Thoracic aorta (tissue), 2 donors: ENCODE measurements around the gene ZNF205. TPM values are rescaled to one million over a fixed set of nuclear protein-coding genes. Genes with fewer than 3 reads are reported as not detected.

Experiments used
- ATAC-seq: fragments of 150-250 bp; one replicate; pipeline ENCODE4 v1.8.0; 2017; ENCODE audit warnings: low read depth; ENCODE audit not compliant: insufficient number of reproducible peaks, low FRiP score
- DNase-seq: peaks from one replicate; pipeline ENCODE4 v3.0.0-alpha.2; 2020; ENCODE audit warnings: low spot score
- H3K27ac ChIP-seq, 2 donors: fragments of 200-600 bp; sonication (generic); 1 replicate in 1 of 2; 2 replicates in 1 of 2; pipeline ENCODE4 v1.5.1; 2016; ENCODE audit warnings: mild to moderate bottlenecking in 2 of 2, moderate library complexity in 2 of 2
- H3K27me3 ChIP-seq: fragments of 200-600 bp; sonication (generic); replicated peaks from 2 replicates; pipeline ENCODE4 v1.6.0; 2016; ENCODE audit warnings: mild to moderate bottlenecking; ENCODE audit not compliant: insufficient read depth
- H3K36me3 ChIP-seq: fragments of 200-600 bp; sonication (generic); one replicate; pipeline ENCODE4 v1.5.1; 2016
- H3K4me1 ChIP-seq, 2 donors: fragments of 200-600 bp; sonication (generic); 1 replicate in 1 of 2; 2 replicates in 1 of 2; pipeline versions ENCODE4 v1.5.1 to v1.6.0; 2016; ENCODE audit warnings: low read depth in 2 of 2, mild to moderate bottlenecking in 1 of 2; ENCODE audit not compliant: control insufficient read depth in 1 of 2
- H3K4me3 ChIP-seq: fragments of 200-600 bp; sonication (generic); 2 replicates; pipeline ENCODE4 v1.5.1; 2016; ENCODE audit warnings: mild to moderate bottlenecking
- H3K9me3 ChIP-seq: fragments of 200-600 bp; sonication (generic); 2 replicates; pipeline ENCODE4 v1.5.1; 2016
- total RNA-seq, 2 donors: library from RNA; depleted of rRNA; stranded (reverse); fragments of >200 nt; gene quantifications; one replicate each; pipeline versions ENCODE4 v1.1.0 to v1.2.3, GENCODE V29; 2016
- TF ChIP-seq, protein P1 (sequence below): fragments of 200-600 bp; sonication (generic); IDR thresholded peaks from one replicate; pipeline ENCODE4 v1.5.1; 2019; ENCODE audit warnings: antibody characterized with exemption

Gene ZNF205
- total RNA-seq, 2 donors from 2014 or later: 16.4 to 19.4 TPM

DNA sequence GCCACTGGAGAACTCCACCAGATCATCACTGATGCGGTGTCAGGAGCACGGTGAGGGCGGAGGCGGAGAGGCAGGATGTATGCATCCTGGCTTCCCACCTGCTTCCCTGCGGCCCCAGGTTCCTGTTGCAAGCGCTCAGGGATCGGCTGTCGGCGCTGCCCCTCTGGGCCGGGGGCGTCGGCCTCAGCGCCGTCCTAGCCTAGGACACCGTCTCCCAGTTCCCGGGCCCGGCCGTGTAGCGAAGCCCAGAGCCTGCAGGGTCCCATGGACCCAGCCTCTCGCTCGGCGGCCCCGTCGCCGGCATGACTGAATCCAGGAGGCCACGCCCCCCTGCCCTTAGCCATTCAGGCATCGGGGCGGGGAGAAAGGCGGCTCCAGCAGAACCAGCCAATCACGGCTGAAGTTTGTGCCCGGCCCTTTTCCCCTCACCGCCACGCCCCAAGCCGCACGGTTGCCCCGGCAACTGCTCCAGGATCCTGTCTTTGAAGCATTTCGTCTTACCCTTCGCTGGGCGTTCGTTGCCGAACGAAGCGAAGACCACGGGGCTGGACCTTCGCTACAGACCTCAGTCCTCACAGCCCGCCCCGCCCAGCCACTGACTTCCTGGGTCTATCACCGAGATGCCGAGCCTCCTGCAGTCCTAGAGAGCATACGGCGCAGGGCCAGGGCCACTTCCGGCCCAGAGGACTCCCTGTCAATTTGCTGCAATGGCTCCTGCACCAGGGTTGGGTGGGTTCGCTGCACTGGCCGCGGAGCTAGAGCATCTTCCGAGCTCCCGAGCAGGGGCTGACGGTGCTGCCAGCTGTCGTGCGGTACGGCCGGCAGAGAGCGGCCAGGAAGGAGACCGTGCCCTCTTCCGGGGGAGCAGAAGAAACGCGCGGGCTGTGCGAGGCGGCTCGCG lies 11.8 kb downstream of the ZNF205 start:
- H3K27ac ChIP-seq: peak overlapping the region; percentile 78 to 81
- peaks cover 3% of the 10 kb centered on the region for H3K36me3 ChIP-seq
- peak overlapping the region; percentile 86 for H3K4me3 ChIP-seq
- TF ChIP-seq, protein P1, sequence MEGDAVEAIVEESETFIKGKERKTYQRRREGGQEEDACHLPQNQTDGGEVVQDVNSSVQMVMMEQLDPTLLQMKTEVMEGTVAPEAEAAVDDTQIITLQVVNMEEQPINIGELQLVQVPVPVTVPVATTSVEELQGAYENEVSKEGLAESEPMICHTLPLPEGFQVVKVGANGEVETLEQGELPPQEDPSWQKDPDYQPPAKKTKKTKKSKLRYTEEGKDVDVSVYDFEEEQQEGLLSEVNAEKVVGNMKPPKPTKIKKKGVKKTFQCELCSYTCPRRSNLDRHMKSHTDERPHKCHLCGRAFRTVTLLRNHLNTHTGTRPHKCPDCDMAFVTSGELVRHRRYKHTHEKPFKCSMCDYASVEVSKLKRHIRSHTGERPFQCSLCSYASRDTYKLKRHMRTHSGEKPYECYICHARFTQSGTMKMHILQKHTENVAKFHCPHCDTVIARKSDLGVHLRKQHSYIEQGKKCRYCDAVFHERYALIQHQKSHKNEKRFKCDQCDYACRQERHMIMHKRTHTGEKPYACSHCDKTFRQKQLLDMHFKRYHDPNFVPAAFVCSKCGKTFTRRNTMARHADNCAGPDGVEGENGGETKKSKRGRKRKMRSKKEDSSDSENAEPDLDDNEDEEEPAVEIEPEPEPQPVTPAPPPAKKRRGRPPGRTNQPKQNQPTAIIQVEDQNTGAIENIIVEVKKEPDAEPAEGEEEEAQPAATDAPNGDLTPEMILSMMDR: peak; percentile 5
- DNase-seq (peak; percentile 93), ATAC-seq (peak; percentile 89)
- H3K9me3 ChIP-seq: no peaks in the 10 kb centered on the region
- no peaks in the 10 kb centered on the region for H3K27me3 ChIP-seq
- peaks cover 5 to 24% of the 10 kb centered on the region in 2 donors for H3K4me1 ChIP-seq

GRCh38 chr16:3127745-3128144 lies 15.4 kb downstream of the ZNF205 start:
- Histone ChIP-seq H3K27ac (no peak overlapping the region), H3K27me3 (no peaks in the 10 kb centered on the region), H3K4me1 (peaks cover 5 to 33% of the 10 kb centered on the region in 2 donors), H3K36me3 (no peaks in the 10 kb centered on the region), H3K4me3 (no peak overlapping the region), H3K9me3 (no peaks in the 10 kb centered on the region)
- TF ChIP-seq, protein P1: no peak
- no peak for ATAC-seq
- no peak for DNase-seq

DNA sequence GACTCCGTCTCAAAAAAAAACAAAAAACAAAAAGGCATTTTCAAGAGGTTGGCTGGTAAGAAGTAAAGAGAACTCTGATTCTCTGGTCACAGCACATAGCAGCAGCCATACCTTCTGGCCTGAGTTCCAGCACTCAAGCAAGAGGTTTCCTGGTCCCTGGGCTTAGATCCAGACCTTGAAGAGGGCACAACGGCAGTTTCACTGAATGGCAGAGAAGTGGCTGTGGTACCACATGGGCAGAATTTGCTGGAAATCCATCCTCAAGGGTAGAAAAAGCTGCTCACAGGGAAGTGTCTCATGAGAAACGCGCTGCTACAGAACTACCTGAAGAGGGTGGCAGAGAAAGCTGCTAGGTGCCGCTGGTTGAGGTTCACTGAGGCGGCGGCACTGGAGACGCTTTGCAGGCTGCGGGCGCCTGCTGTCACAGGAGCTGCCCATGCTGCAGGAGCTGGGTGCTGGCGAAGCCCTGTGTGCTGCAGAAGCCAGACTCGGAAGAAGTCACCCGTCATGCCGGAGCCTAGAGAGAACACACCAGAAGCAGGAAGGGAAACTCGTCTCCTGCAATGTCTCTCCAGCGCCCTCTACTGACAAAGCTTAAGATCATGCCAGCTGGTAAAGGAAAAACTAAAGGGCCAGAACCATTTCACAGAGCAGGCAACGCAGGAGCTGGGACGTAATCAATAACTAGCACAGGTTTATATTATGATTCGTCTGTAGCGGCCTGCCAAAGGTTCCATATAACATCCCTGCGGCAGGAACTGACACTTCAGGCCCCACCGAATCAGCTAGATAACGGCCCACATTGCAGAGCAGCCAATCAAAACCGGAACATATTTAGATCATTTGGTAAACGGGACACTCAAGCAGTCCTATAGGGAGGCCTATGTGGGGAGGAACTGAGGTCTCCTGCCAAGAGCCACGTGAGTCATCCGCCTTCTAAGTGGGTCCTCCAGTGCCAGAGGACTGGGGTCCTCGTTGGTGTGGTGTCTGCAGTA lies 17.0 kb downstream of the ZNF205 start:
- TF ChIP-seq, protein P1: peak; percentile 84
- Histone ChIP-seq H3K27me3 (no peaks in the 10 kb centered on the region), H3K27ac (peak overlapping the region; percentile 65 to 68), H3K4me1 (peaks cover 8 to 37% of the 10 kb centered on the region in 2 donors), H3K9me3 (no peaks in the 10 kb centered on the region), H3K4me3 (peak overlapping the region; percentile 70), H3K36me3 (no peaks in the 10 kb centered on the region)
- ATAC-seq (peak; percentile 72), DNase-seq (peak; percentile 48)

DNA sequence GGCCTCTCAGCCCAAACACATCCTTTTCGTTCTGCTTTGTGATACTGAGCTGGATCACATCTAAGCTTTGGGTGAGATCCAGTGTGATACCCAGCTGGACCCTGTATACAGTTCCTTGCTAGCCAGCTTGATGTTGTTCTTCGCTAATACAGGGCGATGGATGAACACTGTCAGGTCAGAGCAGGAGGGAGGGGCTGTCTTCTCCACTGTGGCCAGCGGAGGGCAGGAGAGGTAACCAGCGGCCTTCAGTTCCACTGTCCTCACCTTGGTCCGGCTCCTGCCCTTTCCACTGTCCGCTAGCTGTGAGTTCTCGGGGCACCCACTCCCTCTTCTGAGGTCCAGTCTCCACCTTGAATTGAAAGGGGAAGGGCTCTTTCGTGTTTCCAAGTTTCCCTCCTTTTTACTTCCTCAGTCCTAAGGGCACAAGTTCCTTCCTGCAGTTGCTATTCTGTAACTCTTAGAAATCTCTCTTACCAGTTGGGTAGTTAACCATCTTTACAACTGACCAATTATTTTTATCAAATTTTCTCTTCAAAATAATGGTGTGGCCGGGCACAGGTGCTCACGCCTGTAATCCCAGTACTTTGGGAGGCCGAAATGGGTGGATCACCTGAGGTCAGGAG lies 19.5 kb downstream of the ZNF205 start:
- ATAC-seq: no peak
- H3K27ac ChIP-seq: no peak overlapping the region
- H3K4me1 ChIP-seq: peaks cover 8 to 38% of the 10 kb centered on the region in 2 donors

More for the DNA sequence above, 19.5 kb downstream of the ZNF205 start:
- TF ChIP-seq, protein P1: no peak
- no peak overlapping the region for H3K4me3 ChIP-seq
- H3K36me3 ChIP-seq: no peaks in the 10 kb centered on the region
- no peaks in the 10 kb centered on the region for H3K27me3 ChIP-seq
- DNase-seq: no peak
- no peaks in the 10 kb centered on the region for H3K9me3 ChIP-seq
